Measurements from ENCODE around the gene ATOSB. TPM values are rescaled to one million over a fixed set of nuclear protein-coding genes. Genes with fewer than 3 reads are reported as not detected.

Gene ATOSB
- total RNA-seq, result 10 to 100 TPM in 1 of 2 donors, 1 to 10 TPM in 1; 6.9 to 29.8 TPM
- polyA plus RNA-seq, result 1 to 10 TPM; 2.8 to 4.3 TPM

- no peaks in the 10 kb centered on the region for H3K9me3 ChIP-seq (ENCODE audit: control insufficient read depth in 4 of 4, low read length in 3 of 4)
- H3K27ac ChIP-seq (ENCODE audit: low read depth in 1 of 2, low read length in 2 of 2), result peak within 1 kb of the TSS; percentile 89 to 93
- DNase-seq (ENCODE audit: low spot score), result peak; percentile 95
- peak within 1 kb of the TSS; percentile 61 to 71 for H3K9ac ChIP-seq (ENCODE audit: low read depth in 1 of 2, low read length in 2 of 2)
- H3K4me3 ChIP-seq (ENCODE audit: low read depth in 1 of 3, low read length in 3 of 3), result peak within 1 kb of the TSS; percentile 57 to 81 (median 72)
- WGBS, result under 1% methylated on average over 54 of the region's 54 CpGs
- no peaks in the 10 kb centered on the region for H3K36me3 ChIP-seq (ENCODE audit: control insufficient read depth in 4 of 4, insufficient read depth in 3 of 4, low read depth in 1 of 4, low read length in 3 of 4)
- H3K4me1 ChIP-seq (ENCODE audit: control insufficient read depth in 4 of 4, insufficient read depth in 4 of 4, low read length in 3 of 4), result peaks cover 12 to 53% (median 37%) of the 10 kb centered on the region in 4 donors
- TF ChIP-seq HNF4G (IDR thresholded peaks at IDR 0.05), result no peak
- peak; percentile 18 for TF ChIP-seq YY1 (IDR thresholded peaks at IDR 0.05)
- TF ChIP-seq SP1 (IDR thresholded peaks at IDR 0.05), result peak; percentile 87
- peak; percentile 22 for TF ChIP-seq REST (IDR thresholded peaks at IDR 0.05)
- no peak for TF ChIP-seq ATF3 (IDR thresholded peaks at IDR 0.05)
- TF ChIP-seq RAD21 (IDR thresholded peaks at IDR 0.05), result peak in 1 of 2 donors; percentile 6
- TF ChIP-seq GABPA (IDR thresholded peaks at IDR 0.05 in 1 of 2, conservative IDR thresholded peaks at IDR 0.05 in 1 of 2), result peak in 1 of 2 donors; percentile 57
- TF ChIP-seq FOXA2 (IDR thresholded peaks at IDR 0.05), result no peak
- TF ChIP-seq EGR1 (IDR thresholded peaks at IDR 0.05; ENCODE audit: low read depth in 2 of 2), result peak; percentile 73 to 80
- TF ChIP-seq FOXA1 (IDR thresholded peaks at IDR 0.05), result peak; percentile 22
- peak; percentile 82 for TF ChIP-seq MAX (IDR thresholded peaks at IDR 0.05)
- peak; percentile 20 to 59 for TF ChIP-seq HNF4A (conservative IDR thresholded peaks at IDR 0.05)
- TF ChIP-seq TAF1 (conservative IDR thresholded peaks at IDR 0.05), result peak; percentile 22
- peak; percentile 84 for TF ChIP-seq NR2F2 (IDR thresholded peaks at IDR 0.05)
- peak; percentile 80 to 95 for TF ChIP-seq RXRA (IDR thresholded peaks at IDR 0.05)
- no peak for TF ChIP-seq CTCF (IDR thresholded peaks at IDR 0.05; ENCODE audit: low read depth, low read length, missing input control)
- TF ChIP-seq JUND (IDR thresholded peaks at IDR 0.05), result peak; percentile 72 to 73
- TF ChIP-seq ZBTB33 (IDR thresholded peaks at IDR 0.05), result no peak
- no peaks in the 10 kb centered on the region for H3K27me3 ChIP-seq (ENCODE audit: control insufficient read depth in 4 of 4, insufficient read depth in 4 of 4, low read length in 3 of 4)
These were observed at the start of gene ATOSB for GRCh38 chr9:35115680-35116538. Gene ATOSB (minus strand): TSS chr9:35115862. CDS start chr9:35108274, 7,588 bp downstream.

Data from liver (tissue), 9 donors.